A549 (cell line): ENCODE measurements around the gene GRK4. TPM values are rescaled to one million over a fixed set of nuclear protein-coding genes. Genes with fewer than 3 reads are reported as not detected.

Source experiments
- ATAC-seq, 2 experiments: fragments of 200-7000 bp in 1 of 2; fragments of >200 bp in 1 of 2; cut with Nextera tagmentation in 1 of 2; cut with Tn5 transposase in 1 of 2; 3 replicates each; pipeline versions ENCODE4 v1.8.0 to v1.9.1; 2018 to 2020; ENCODE audit warnings: mild to moderate bottlenecking in 1 of 2, moderate library complexity in 1 of 2
- CTCF ChIA-PET: fragments of 300-600 bp; sonication (Branson Sonifier 250); formaldehyde crosslinking; extraction: SDS; loops from one replicate; lab custom pipeline; 2021; ENCODE audit warnings: antibody characterized with exemption, inconsistent platforms; lab: Yijun Ruan, JAX
- POLR2A ChIA-PET: fragments of 350-600 bp; formaldehyde crosslinking; extraction: SDS; loops from one replicate; lab custom pipeline; 2021; ENCODE audit warnings: antibody characterized with exemption, inconsistent platforms; lab: Yijun Ruan, JAX
- DNase-seq, 2 experiments: peaks; one replicate each; pipeline versions ENCODE4 v3.0.0 to v3.0.0-alpha.2; 2011 to 2016; ENCODE audit warnings: low read depth in 1 of 2, low spot score in 1 of 2
- FAIRE-seq: peaks from 2 replicates; lab custom pipeline; 2011; peaks lifted over from hg19 to GRCh38; lab: Jason Lieb, UNC
- H3K27ac ChIP-seq, 2 experiments: fragments of >200 bp; sonication (Bioruptor Twin); formaldehyde crosslinking; 3 replicates each; pipeline ENCODE4 v1.5.1; 2016 to 2017
- H3K4me1 ChIP-seq: fragments of >200 bp; sonication (Bioruptor Twin); formaldehyde crosslinking; 3 replicates; pipeline ENCODE4 v1.6.1; 2016
- H3K4me2 ChIP-seq: fragments of >200 bp; sonication (Bioruptor Twin); formaldehyde crosslinking; 3 replicates; pipeline ENCODE4 v1.6.1; 2016
- H3K4me3 ChIP-seq: fragments of >200 bp; sonication (Bioruptor Twin); formaldehyde crosslinking; 3 replicates; pipeline ENCODE4 v1.5.1; 2016
- H3K9me3 ChIP-seq: fragments of >200 bp; sonication (Bioruptor Twin); formaldehyde crosslinking; 3 replicates; pipeline ENCODE4 v1.6.1; 2016
- ATOH8 ChIP-seq: fragments of 250-450 bp; sonication (Bioruptor Pico); IDR thresholded peaks from 2 replicates; pipeline ENCODE4 v1.5.0; 2020; ENCODE audit warnings: low read depth, mild to moderate bottlenecking, moderate library complexity
- CBX2 ChIP-seq: fragments of 200-600 bp; sonication (generic); IDR thresholded peaks from 2 replicates; pipeline ENCODE4 v1.6.1; 2016; ENCODE audit warnings: low read depth, mild to moderate bottlenecking, borderline replicate concordance
- EHF ChIP-seq: fragments of 250-450 bp; sonication (Bioruptor Pico); IDR thresholded peaks from 2 replicates; pipeline ENCODE4 v1.5.0; 2020; ENCODE audit warnings: mild to moderate bottlenecking
- EHMT2 ChIP-seq: fragments of 200-600 bp; sonication (generic); IDR thresholded peaks from 2 replicates; pipeline ENCODE4 v1.6.1; 2016; ENCODE audit warnings: antibody characterized with exemption, low read depth, mild to moderate bottlenecking, moderate library complexity
- ELK1 ChIP-seq: fragments of 150-350 bp; IDR thresholded peaks from 2 replicates; pipeline ENCODE4 v1.6.1; 2014; ENCODE audit warnings: low read depth, mild to moderate bottlenecking, low read length
- EP300 ChIP-seq, 2 experiments: fragments of >200 bp; sonication (Bioruptor Twin); formaldehyde crosslinking; IDR thresholded peaks; 2 replicates in 1 of 2; 3 replicates in 1 of 2; pipeline ENCODE4 v1.6.1; 2016 to 2017
- FOXS1 ChIP-seq: fragments of 250-450 bp; sonication (Bioruptor Pico); IDR thresholded peaks from 2 replicates; pipeline ENCODE4 v1.5.0; 2020; ENCODE audit warnings: mild to moderate bottlenecking, moderate library complexity
- GATA3 ChIP-seq: IDR thresholded peaks from 2 replicates; pipeline ENCODE4 v1.6.1; 2012; ENCODE audit warnings: borderline replicate concordance
- HDAC2 ChIP-seq: fragments of 200-600 bp; sonication (generic); IDR thresholded peaks from 2 replicates; pipeline ENCODE4 v1.6.1; 2016
- HES2 ChIP-seq: fragments of >200 bp; sonication (Bioruptor Twin); formaldehyde crosslinking; IDR thresholded peaks from 2 replicates; pipeline ENCODE4 v1.6.1; 2016
- HOXB13 ChIP-seq: fragments of 250-450 bp; sonication (Bioruptor Pico); IDR thresholded peaks from 2 replicates; pipeline ENCODE4 v1.5.0; 2020; ENCODE audit warnings: low read depth, mild to moderate bottlenecking, moderate library complexity
- JUNB ChIP-seq: fragments of >200 bp; sonication (Bioruptor Twin); formaldehyde crosslinking; IDR thresholded peaks from 2 replicates; pipeline ENCODE4 v1.6.1; 2016
- KDM1A ChIP-seq: fragments of 200-600 bp; sonication (generic); IDR thresholded peaks from 2 replicates; pipeline ENCODE4 v1.6.1; 2016; ENCODE audit warnings: low read depth, mild to moderate bottlenecking
- KDM5A ChIP-seq: fragments of 200-600 bp; sonication (generic); IDR thresholded peaks from 2 replicates; pipeline ENCODE4 v1.6.1; 2016; ENCODE audit warnings: antibody characterized with exemption, mild to moderate bottlenecking
- MAZ ChIP-seq: fragments of 150-350 bp; IDR thresholded peaks from 2 replicates; pipeline ENCODE4 v1.6.1; 2014; ENCODE audit warnings: antibody characterized with exemption, low read depth, low read length, borderline replicate concordance
- MYC ChIP-seq: IDR thresholded peaks from 2 replicates; pipeline ENCODE4 v1.6.1; 2012; ENCODE audit warnings: mild to moderate bottlenecking, inconsistent platforms, low read length, improper control_type of control experiment, borderline replicate concordance
- NFE2L2 ChIP-seq: fragments of 150-350 bp; conservative IDR thresholded peaks from 2 replicates; pipeline ENCODE4 v1.6.1; 2014; ENCODE audit warnings: low read length
- NPAS2 ChIP-seq: fragments of 250-450 bp; sonication (Bioruptor Pico); IDR thresholded peaks from 2 replicates; pipeline ENCODE4 v1.8.0; 2022; ENCODE audit warnings: mild to moderate bottlenecking, moderate library complexity, borderline replicate concordance
- PBX3 ChIP-seq: IDR thresholded peaks from 2 replicates; pipeline ENCODE4 v1.6.1; 2012
- POLR2AphosphoS2 ChIP-seq: conservative IDR thresholded peaks from 2 replicates; pipeline ENCODE4 v1.6.1; 2012; ENCODE audit warnings: low read length, improper control_type of control experiment, inconsistent platforms
- RARB ChIP-seq: fragments of 250-450 bp; sonication (Bioruptor Pico); IDR thresholded peaks from 2 replicates; pipeline ENCODE4 v1.8.0; 2021; ENCODE audit warnings: mild to moderate bottlenecking, moderate library complexity
- REST ChIP-seq: fragments of 200-600 bp; sonication (generic); IDR thresholded peaks from 2 replicates; pipeline ENCODE4 v1.6.1; 2016; ENCODE audit warnings: antibody characterized with exemption, mild to moderate bottlenecking, moderate library complexity
- RNF2 ChIP-seq: fragments of 200-600 bp; sonication (generic); IDR thresholded peaks from 2 replicates; pipeline ENCODE4 v1.6.1; 2016; ENCODE audit warnings: low read depth, mild to moderate bottlenecking, antibody characterized with exemption, moderate library complexity, borderline replicate concordance
- SREBF2 ChIP-seq: fragments of 450-650 bp; IDR thresholded peaks from 2 replicates; pipeline ENCODE4 v1.6.1; 2014; ENCODE audit warnings: mild to moderate bottlenecking, moderate library complexity
- USF2 ChIP-seq: fragments of 450-650 bp; IDR thresholded peaks from 2 replicates; pipeline ENCODE4 v1.6.1; 2014; ENCODE audit warnings: antibody characterized with exemption
- ZSCAN20 ChIP-seq: fragments of 250-450 bp; sonication (Bioruptor Pico); IDR thresholded peaks from 2 replicates; pipeline ENCODE4 v1.8.0; 2022; ENCODE audit warnings: mild to moderate bottlenecking, moderate library complexity
- WGBS: methylation state at CpG from one replicate; pipeline ENCODE4 v1.1.6; 2017; ENCODE audit errors: missing lambda C conversion rate; 5-methylcytosine and 5-hydroxymethylcytosine counted together
- polyA plus RNA-seq, 4 experiments: library from polyadenylated mRNA; depleted of rRNA in 3 of 4; stranded (reverse); fragments of >200 nt; fragmentation: RNase III in 1 of 4; extraction: RNeasy Plus Mini Kit Qiagen cat#74134 plus additional on column Dnase treatment in 1 of 4; gene quantifications; 2 replicates in 3 of 4; 3 replicates in 1 of 4; pipeline ENCODE4 v1.2.3, GENCODE V29; 2011 to 2017

The GRK4 gene
- polyA plus RNA-seq, 2 of the 4 experiments (the other 2 are of a cell fraction): 0.76 to 0.96 TPM

- FAIRE-seq (no peak), DNase-seq (no peak), ATAC-seq (no peak)
- H3K4me2 ChIP-seq: no peak overlapping the region
- H3K9me3 ChIP-seq: no peaks in the 10 kb centered on the region
- no peak overlapping the region for H3K4me3 ChIP-seq
- POLR2A ChIA-PET: interaction anchor here (0.6 kb wide), 1 partner anchor 18 kb away, joined by 4 read pairs; no protein-coding TSS in a partner anchor
- no peaks in the 10 kb centered on the region for H3K4me1 ChIP-seq
- 90% methylated on average over 7 of the region's 7 CpGs for WGBS
- no peak for TF ChIP-seq PBX3
- no peak for TF ChIP-seq JUNB
- TF ChIP-seq MAZ: no peak
- no peak for TF ChIP-seq ZSCAN20 (CRISPR knock-in tag)
- TF ChIP-seq RNF2: no peak
- no peak for TF ChIP-seq SREBF2
- TF ChIP-seq ATOH8 (CRISPR knock-in tag): no peak
- CTCF ChIA-PET: interaction anchor here (1.0 kb wide), 1 partner anchor 161 kb away, joined by 3 read pairs; no protein-coding TSS in a partner anchor
- H3K27ac ChIP-seq: no peak overlapping the region
Measured at GRCh38 chr4:2924765-2925301, 38.5 kb upstream of the GRK4 start.

- H3K9me3 ChIP-seq: no peaks in the 10 kb centered on the region
- WGBS: 91% methylated on average over 5 of the region's 5 CpGs
- ATAC-seq (no peak), DNase-seq (no peak), FAIRE-seq (no peak)
- ChIA-PET CTCF (interaction anchor here (1.0 kb wide), 1 partner anchor 162 kb away, joined by 3 read pairs; no protein-coding TSS in a partner anchor), POLR2A (no interaction called here)
- no peak overlapping the region for H3K4me2 ChIP-seq
- H3K4me3 ChIP-seq: no peak overlapping the region
- TF ChIP-seq RARB (CRISPR knock-in tag): no peak
- TF ChIP-seq ZSCAN20 (CRISPR knock-in tag): no peak
- no peak for TF ChIP-seq FOXS1 (CRISPR knock-in tag)
- TF ChIP-seq HDAC2: no peak
- TF ChIP-seq HES2: no peak
- TF ChIP-seq NFE2L2: no peak
- TF ChIP-seq NPAS2 (CRISPR knock-in tag): no peak
- TF ChIP-seq HOXB13: no peak
- TF ChIP-seq CBX2: no peak
- TF ChIP-seq MYC: no peak
- no peak for TF ChIP-seq POLR2AphosphoS2
- TF ChIP-seq EP300 (IDR thresholded peaks at IDR 0.05): no peak
- TF ChIP-seq KDM5A: no peak
- no peak for TF ChIP-seq KDM1A
- TF ChIP-seq EHMT2: no peak
- TF ChIP-seq USF2: no peak
- no peak for TF ChIP-seq REST
- no peak for TF ChIP-seq GATA3
- no peak for TF ChIP-seq ELK1
- no peak for TF ChIP-seq EHF (CRISPR knock-in tag)
- H3K27ac ChIP-seq: no peak overlapping the region
- no peaks in the 10 kb centered on the region for H3K4me1 ChIP-seq
Measured at GRCh38 chr4:2925496-2925895, 37.9 kb upstream of the GRK4 start.
